ENCODE measurements around the gene TRNT1. TPM values are rescaled to one million over a fixed set of nuclear protein-coding genes. Genes with fewer than 3 reads are reported as not detected.

The TRNT1 gene
- total RNA-seq, 2 donors from 2014 or later, result 23.2 to 23.6 TPM

- no peak for DNase-seq (ENCODE audit: low spot score)
- intact Hi-C loops (cut with DNase I), result no loop called here
These were observed 17.1 kb upstream of the TRNT1 start for GRCh38 chr3:3109407-3110298.

- no peak for DNase-seq (ENCODE audit: low spot score)
- intact Hi-C loops (cut with DNase I), result no loop called here
These were observed 16.5 kb upstream of the TRNT1 start, which contains the start of gene IL5RA for GRCh38 chr3:3110299-3110630. Gene IL5RA, minus strand, starts transcription at chr3:3110374. Its CDS starts 5,390 bp downstream, at chr3:3104984.

GRCh38 chr3:3110749-3111361 lies 15.9 kb upstream of the TRNT1 start:
- no peak for DNase-seq (ENCODE audit: low spot score)
- intact Hi-C loops (cut with DNase I), result no loop called here

GRCh38 chr3:3113042-3113709 lies 13.6 kb upstream of the TRNT1 start:
- intact Hi-C loops (cut with DNase I), result no loop called here
- no peak for DNase-seq (ENCODE audit: low spot score)

- DNase-seq (ENCODE audit: low spot score), result no peak
- intact Hi-C loops (cut with DNase I), result no loop called here
These were observed 9.1 kb upstream of the TRNT1 start for GRCh38 chr3:3117651-3118050.

- DNase-seq (ENCODE audit: low spot score), result no peak
- intact Hi-C loops (cut with DNase I), result no loop called here
These were observed 7.3 kb upstream of the TRNT1 start for GRCh38 chr3:3119393-3119851.

- intact Hi-C loops (cut with DNase I), result no loop called here
- DNase-seq (ENCODE audit: low spot score), result no peak
These were observed 763 bp upstream of the TRNT1 start for GRCh38 chr3:3125977-3126376.

GRCh38 chr3:3127432-3128010 lies 781 bp downstream of the TRNT1 start:
- intact Hi-C loops (cut with DNase I), result no loop called here
- DNase-seq (ENCODE audit: low spot score), result no peak

GRCh38 chr3:3129579-3129978 lies 2.8 kb downstream of the TRNT1 start:
- no peak for DNase-seq (ENCODE audit: low spot score)
- intact Hi-C loops (cut with DNase I), result no loop called here

- no peak for DNase-seq (ENCODE audit: low spot score)
- intact Hi-C loops (cut with DNase I), result no loop called here
These were observed 6.8 kb downstream of the TRNT1 start for GRCh38 chr3:3133500-3133899.

- intact Hi-C loops (cut with DNase I), result no loop called here
- DNase-seq (ENCODE audit: low spot score), result no peak
These were observed 8.2 kb downstream of the TRNT1 start for GRCh38 chr3:3134750-3135448.

GRCh38 chr3:3137526-3137925 lies 10.8 kb downstream of the TRNT1 start:
- intact Hi-C loops (cut with DNase I), result no loop called here
- no peak for DNase-seq (ENCODE audit: low spot score)

GRCh38 chr3:3141939-3142338 lies 15.2 kb downstream of the TRNT1 start:
- no peak for DNase-seq (ENCODE audit: low spot score)
- intact Hi-C loops (cut with DNase I), result no loop called here

- no peak for DNase-seq (ENCODE audit: low spot score)
- intact Hi-C loops (cut with DNase I), result no loop called here
These were observed 19.1 kb downstream of the TRNT1 start for GRCh38 chr3:3145831-3146230.

GRCh38 chr3:3149560-3149959 lies 22.8 kb downstream of the TRNT1 start:
- intact Hi-C loops (cut with DNase I), result no loop called here
- no peak for DNase-seq (ENCODE audit: low spot score)

- DNase-seq (ENCODE audit: low spot score), result no peak
- intact Hi-C loops (cut with DNase I), result no loop called here
These were observed 24.8 kb downstream of the TRNT1 start for GRCh38 chr3:3151513-3151912.

- no peak for DNase-seq (ENCODE audit: low spot score)
- intact Hi-C loops (cut with DNase I), result no loop called here
These were observed 28.3 kb downstream of the TRNT1 start for GRCh38 chr3:3154879-3155610.

GRCh38 chr3:3157484-3157883 lies 30.7 kb downstream of the TRNT1 start:
- intact Hi-C loops (cut with DNase I), result no loop called here
- no peak for DNase-seq (ENCODE audit: low spot score)

- intact Hi-C loops (cut with DNase I), result no loop called here
- no peak for DNase-seq (ENCODE audit: low spot score)
These were observed 34.1 kb downstream of the TRNT1 start for GRCh38 chr3:3160826-3161225.

Data from posterior vena cava (tissue), 2 donors.